Neuron (in vitro differentiated cells): ENCODE data around the gene DRAM1.

Experiments used
- H2AFZ ChIP-seq: one replicate; pipeline ENCODE4 v1.6.1; 2013; ENCODE audit warnings: low read depth, mild to moderate bottlenecking, inconsistent platforms, low read length, moderate library complexity
- H3K27me3 ChIP-seq: one replicate; pipeline ENCODE4 v1.6.1; 2013; ENCODE audit warnings: low read length; ENCODE audit not compliant: insufficient read depth
- H3K36me3 ChIP-seq: one replicate; pipeline ENCODE4 v1.6.1; 2013; ENCODE audit warnings: low read length; ENCODE audit not compliant: insufficient read depth
- H3K4me1 ChIP-seq: one replicate; pipeline ENCODE4 v1.6.1; 2013; ENCODE audit warnings: low read length; ENCODE audit not compliant: insufficient read depth
- H3K4me3 ChIP-seq: 2 replicates; pipeline ENCODE4 v1.5.1; 2013; ENCODE audit warnings: mild to moderate bottlenecking, low read length, moderate library complexity
- H3K9me3 ChIP-seq: one replicate; pipeline ENCODE4 v1.6.1; 2013; ENCODE audit warnings: low read length

DRAM1 gene

GRCh38 chr12:101968770-101969169 lies 91.4 kb downstream of the DRAM1 start:
- H3K36me3 ChIP-seq: no peaks in the 10 kb centered on the region
- H3K4me3 ChIP-seq: no peak overlapping the region
- no peaks in the 10 kb centered on the region for H3K4me1 ChIP-seq
- no peak overlapping the region for H2AFZ ChIP-seq
- H3K27me3 ChIP-seq: no peaks in the 10 kb centered on the region
- no peaks in the 10 kb centered on the region for H3K9me3 ChIP-seq
